HFFc6 (cell line): ENCODE measurements around the gene ATXN1. TPM values are rescaled to one million over a fixed set of nuclear protein-coding genes. Genes with fewer than 3 reads are reported as not detected.

Experiments used
- DNase-seq: peaks from one replicate; pipeline ENCODE4 v3.0.0-alpha.2; 2018
- H3K27ac Mint-ChIP-seq: 2 replicates; pipeline ENCODE4 v1.8.0; 2020; ENCODE audit warnings: mild to moderate bottlenecking, mixed read lengths
- H3K27me3 Mint-ChIP-seq: 2 replicates; pipeline ENCODE4 v1.8.0; 2021; ENCODE audit warnings: mild to moderate bottlenecking, moderate library complexity, mixed read lengths; ENCODE audit not compliant: insufficient read depth
- H3K36me3 Mint-ChIP-seq: 2 replicates; pipeline ENCODE4 v1.8.0; 2021; ENCODE audit warnings: low read depth, mixed read lengths
- H3K4me1 Mint-ChIP-seq: 2 replicates; pipeline ENCODE4 v1.8.0; 2020; ENCODE audit warnings: low read depth, mixed read lengths
- H3K4me3 Mint-ChIP-seq: 2 replicates; pipeline ENCODE4 v1.8.0; 2020; ENCODE audit warnings: mild to moderate bottlenecking, moderate library complexity, mixed read lengths
- H3K9me3 Mint-ChIP-seq: 2 replicates; pipeline ENCODE4 v1.8.0; 2020; ENCODE audit warnings: mild to moderate bottlenecking, mixed read lengths
- CTCF ChIP-seq: fragments of 200-600 bp; sonication (generic); IDR thresholded peaks from 2 replicates; pipeline ENCODE4 v1.5.0; 2021; ENCODE audit warnings: antibody characterized with exemption, mild to moderate bottlenecking
- total RNA-seq, 6 experiments: library from RNA; stranded (reverse); fragmentation: NEBNext Ultra II Directional; extraction: Animal tissue kit (Norgen Biotek cat#: 25700); gene quantifications; 2 replicates in 1 of 6; 3 replicates in 5 of 6; pipeline ENCODE4 v1.2.3, GENCODE V29; 2021

The ATXN1 gene
- total RNA-seq, 6 experiments from 2014 or later = 28.2 to 41.5 (median 30.5) TPM

DNA sequence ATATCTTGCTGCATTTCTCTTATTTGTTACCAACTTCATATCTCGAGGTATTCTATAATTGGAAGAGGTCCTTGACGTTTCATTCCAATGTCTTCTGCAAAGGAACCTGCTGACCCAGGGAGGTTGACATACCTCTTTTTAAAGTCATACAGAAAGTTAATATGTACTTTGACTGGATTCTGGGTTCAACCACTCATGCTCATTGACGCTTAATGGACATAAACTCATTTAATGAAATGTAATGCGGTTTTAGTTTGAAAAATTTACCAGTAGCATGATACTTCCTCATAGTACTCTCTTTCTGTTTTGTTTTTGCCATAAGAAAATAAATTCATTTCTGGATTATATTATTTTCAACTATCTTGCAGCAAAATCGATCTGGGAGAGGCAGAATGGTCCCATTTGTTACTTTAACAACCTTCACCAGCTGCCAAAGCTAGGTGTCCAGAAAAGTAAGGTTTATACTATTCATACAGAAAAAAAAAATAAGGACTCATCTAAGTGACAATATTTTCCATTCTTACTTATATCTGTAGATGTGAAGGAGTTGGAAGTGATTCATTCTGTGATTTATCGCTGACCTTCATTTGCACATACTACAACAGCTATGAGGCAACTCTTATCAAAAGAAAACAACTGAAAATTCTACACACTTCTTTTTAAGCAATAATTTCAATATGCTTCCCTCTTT, 101.6 kb downstream of the ATXN1 start:
- Mint-ChIP-seq H3K9me3 (peaks cover 4% of the 10 kb centered on the region; the same call in 1 of the 2 replicates), H3K27me3 (no peaks in the 10 kb centered on the region; the same call in 1 of the 2 replicates), H3K4me1 (peaks cover 19% of the 10 kb centered on the region), H3K27ac (no peak overlapping the region), H3K36me3 (peaks cover 25% of the 10 kb centered on the region), H3K4me3 (no peak overlapping the region)
- no peak for TF ChIP-seq CTCF
- DNase-seq = no peak

DNA sequence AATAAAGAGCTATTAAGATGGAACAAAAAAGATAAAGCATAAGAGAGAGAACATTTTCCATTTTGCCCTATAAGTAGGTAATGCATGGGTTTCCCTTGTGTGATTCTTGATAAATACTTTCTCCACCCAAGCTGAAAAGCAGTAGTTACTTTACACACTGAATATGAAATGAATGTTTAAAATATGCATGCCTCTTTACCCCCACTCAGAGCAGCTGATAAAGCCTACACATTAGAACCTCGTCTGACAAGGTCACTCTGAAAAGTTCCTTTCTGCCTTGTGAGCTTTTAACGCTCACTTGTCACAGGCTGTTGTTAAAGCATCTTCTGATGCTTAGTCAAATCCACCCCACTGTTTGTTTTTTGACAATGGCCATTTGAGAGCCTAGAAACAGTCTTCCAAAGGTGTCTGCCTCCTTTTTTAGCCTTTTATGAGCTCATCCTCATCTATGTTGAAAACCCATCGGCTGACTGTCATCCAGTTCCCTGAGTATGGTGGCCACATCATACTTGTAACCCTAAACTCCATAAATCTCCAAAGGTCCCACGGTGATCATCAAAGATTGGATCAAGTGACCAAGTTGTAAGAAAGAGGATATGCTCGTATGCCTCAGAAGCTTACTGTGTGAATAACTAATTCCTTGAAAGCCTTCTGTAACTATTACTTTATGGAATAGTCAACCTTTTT, 102.8 kb downstream of the ATXN1 start:
- no peak for TF ChIP-seq CTCF
- Mint-ChIP-seq H3K9me3 (peaks cover 4% of the 10 kb centered on the region; the same call in 1 of the 2 replicates), H3K4me3 (no peak overlapping the region), H3K27ac (no peak overlapping the region), H3K27me3 (no peaks in the 10 kb centered on the region; the same call in 1 of the 2 replicates), H3K36me3 (peaks cover 25% of the 10 kb centered on the region), H3K4me1 (peaks cover 19% of the 10 kb centered on the region)
- DNase-seq = no peak

DNA sequence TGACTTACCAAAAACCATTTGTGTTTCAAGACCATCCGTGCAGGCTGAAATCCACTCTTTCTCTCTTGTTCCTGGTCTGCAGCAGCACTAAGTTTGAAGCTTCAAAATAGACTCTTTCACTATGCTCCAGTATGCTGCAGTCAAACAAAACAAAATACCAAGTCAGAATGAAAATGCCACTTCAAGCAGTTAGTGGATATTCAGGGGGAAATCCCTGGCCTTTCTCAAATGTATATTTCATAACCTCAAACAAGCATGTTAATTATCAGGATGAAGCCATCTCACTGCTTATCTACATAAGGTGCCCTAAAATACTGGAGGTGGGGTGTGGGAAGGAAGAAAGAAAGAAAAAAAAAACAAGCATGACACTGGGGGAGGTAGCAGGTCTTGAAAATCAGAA, 103.5 kb downstream of the ATXN1 start:
- peaks cover 19% of the 10 kb centered on the region for H3K4me1 Mint-ChIP-seq
- DNase-seq = no peak
- H3K27ac Mint-ChIP-seq = no peak overlapping the region
- H3K27me3 Mint-ChIP-seq = no peaks in the 10 kb centered on the region; the same call in 1 of the 2 replicates
- H3K9me3 Mint-ChIP-seq = peaks cover 4% of the 10 kb centered on the region; the same call in 1 of the 2 replicates
- H3K36me3 Mint-ChIP-seq = peaks cover 27% of the 10 kb centered on the region
- TF ChIP-seq CTCF = no peak
- no peak overlapping the region for H3K4me3 Mint-ChIP-seq

DNA sequence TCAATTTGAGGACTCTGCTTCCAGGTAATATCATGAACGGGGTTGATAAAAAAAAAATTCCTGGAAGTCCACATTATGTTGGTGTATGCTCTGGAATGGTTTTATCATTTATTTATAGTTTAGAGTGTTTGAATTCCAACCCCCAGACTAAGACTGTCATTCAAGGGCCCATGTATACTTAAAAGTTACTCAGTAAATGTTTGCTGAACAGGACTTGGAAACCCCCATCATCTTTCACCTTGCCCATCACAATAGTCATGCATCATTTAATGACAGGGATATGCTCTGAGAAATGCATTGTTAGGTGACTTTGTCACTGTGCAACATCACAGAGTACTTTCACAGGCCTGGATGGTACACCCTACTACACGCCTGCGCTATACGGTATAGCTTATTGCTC, 104.8 kb downstream of the ATXN1 start:
- H3K27ac Mint-ChIP-seq = no peak overlapping the region
- no peak overlapping the region for H3K4me3 Mint-ChIP-seq
- peaks cover 32% of the 10 kb centered on the region for H3K4me1 Mint-ChIP-seq
- peaks cover 1% of the 10 kb centered on the region; the same call in 1 of the 2 replicates for H3K9me3 Mint-ChIP-seq
- no peak for TF ChIP-seq CTCF
- H3K36me3 Mint-ChIP-seq = peaks cover 26% of the 10 kb centered on the region
- no peak for DNase-seq
- no peaks in the 10 kb centered on the region; the same call in 1 of the 2 replicates for H3K27me3 Mint-ChIP-seq

DNA sequence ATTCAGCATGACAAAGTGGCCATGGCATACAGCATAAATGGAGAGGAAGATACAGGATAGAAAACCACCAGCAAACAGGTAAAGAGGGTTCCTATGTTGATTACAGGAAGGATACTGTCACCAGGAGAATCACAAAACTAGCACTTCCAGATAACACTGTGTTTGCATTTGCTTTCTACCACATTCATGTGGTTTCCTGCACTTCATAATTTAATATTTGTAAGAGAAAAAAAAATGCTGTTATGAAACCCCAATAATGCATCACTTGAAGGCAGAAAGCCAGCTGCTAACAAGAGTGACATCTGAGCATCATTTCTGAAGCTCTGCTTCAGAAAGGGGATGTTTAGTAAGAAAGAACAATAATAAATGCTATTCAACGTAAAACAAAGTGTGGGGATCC, 106.6 kb downstream of the ATXN1 start:
- Mint-ChIP-seq H3K4me1 (peaks cover 26% of the 10 kb centered on the region), H3K4me3 (no peak overlapping the region), H3K27ac (no peak overlapping the region; the same call in 1 of the 2 replicates), H3K36me3 (peaks cover 30% of the 10 kb centered on the region), H3K27me3 (no peaks in the 10 kb centered on the region; the same call in 1 of the 2 replicates), H3K9me3 (no peaks in the 10 kb centered on the region)
- no peak for DNase-seq
- no peak for TF ChIP-seq CTCF
